ENCODE results near the gene SLC22A17.
A peak's percentile ranks its signal among the peaks of the same experiment; 100 is the strongest.

SLC22A17 gene

DNA sequence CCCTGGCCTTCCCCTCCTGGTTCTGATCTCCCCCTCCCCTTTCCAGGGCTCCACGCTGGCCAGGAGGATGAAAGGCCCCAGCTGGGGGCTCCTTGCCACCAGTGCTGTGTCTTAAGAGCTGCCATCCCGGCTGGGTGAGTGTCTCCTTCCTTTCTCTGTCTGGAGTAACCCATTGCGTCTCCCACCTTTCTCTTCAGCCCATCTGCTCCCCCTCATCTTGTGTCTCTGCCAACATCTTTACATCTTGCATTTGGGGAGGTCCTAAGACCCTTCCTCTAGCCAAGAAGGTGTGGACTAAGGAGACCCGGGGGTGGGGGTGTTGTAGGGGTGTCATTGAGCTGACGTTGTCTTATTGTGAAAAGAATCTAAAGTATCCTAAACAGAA lies 45.5 kb downstream of the SLC22A17 start:
- POLR2A ChIA-PET, result interaction anchor here (0.6 to 1.6 kb wide), 2 partner anchors 14 to 1836 kb away, joined by 3 to 8 read pairs; partner anchors contain the start of gene PABPN1
- no peak for DNase-seq (ENCODE audit: extremely low spot score)
- CTCF ChIA-PET, result interaction anchor here (0.7 to 16.2 kb wide), 4 partner anchors 12 to 21 kb away, joined by 3 to 136 read pairs (median 14); partner anchors contain the start of genes HOMEZ and PABPN1
- TF ChIP-seq, protein P1, sequence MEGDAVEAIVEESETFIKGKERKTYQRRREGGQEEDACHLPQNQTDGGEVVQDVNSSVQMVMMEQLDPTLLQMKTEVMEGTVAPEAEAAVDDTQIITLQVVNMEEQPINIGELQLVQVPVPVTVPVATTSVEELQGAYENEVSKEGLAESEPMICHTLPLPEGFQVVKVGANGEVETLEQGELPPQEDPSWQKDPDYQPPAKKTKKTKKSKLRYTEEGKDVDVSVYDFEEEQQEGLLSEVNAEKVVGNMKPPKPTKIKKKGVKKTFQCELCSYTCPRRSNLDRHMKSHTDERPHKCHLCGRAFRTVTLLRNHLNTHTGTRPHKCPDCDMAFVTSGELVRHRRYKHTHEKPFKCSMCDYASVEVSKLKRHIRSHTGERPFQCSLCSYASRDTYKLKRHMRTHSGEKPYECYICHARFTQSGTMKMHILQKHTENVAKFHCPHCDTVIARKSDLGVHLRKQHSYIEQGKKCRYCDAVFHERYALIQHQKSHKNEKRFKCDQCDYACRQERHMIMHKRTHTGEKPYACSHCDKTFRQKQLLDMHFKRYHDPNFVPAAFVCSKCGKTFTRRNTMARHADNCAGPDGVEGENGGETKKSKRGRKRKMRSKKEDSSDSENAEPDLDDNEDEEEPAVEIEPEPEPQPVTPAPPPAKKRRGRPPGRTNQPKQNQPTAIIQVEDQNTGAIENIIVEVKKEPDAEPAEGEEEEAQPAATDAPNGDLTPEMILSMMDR (IDR thresholded peaks at IDR 0.05; ENCODE audit: control extremely low read depth, extremely low read depth, low read depth, missing control alignments), result no peak

DNA sequence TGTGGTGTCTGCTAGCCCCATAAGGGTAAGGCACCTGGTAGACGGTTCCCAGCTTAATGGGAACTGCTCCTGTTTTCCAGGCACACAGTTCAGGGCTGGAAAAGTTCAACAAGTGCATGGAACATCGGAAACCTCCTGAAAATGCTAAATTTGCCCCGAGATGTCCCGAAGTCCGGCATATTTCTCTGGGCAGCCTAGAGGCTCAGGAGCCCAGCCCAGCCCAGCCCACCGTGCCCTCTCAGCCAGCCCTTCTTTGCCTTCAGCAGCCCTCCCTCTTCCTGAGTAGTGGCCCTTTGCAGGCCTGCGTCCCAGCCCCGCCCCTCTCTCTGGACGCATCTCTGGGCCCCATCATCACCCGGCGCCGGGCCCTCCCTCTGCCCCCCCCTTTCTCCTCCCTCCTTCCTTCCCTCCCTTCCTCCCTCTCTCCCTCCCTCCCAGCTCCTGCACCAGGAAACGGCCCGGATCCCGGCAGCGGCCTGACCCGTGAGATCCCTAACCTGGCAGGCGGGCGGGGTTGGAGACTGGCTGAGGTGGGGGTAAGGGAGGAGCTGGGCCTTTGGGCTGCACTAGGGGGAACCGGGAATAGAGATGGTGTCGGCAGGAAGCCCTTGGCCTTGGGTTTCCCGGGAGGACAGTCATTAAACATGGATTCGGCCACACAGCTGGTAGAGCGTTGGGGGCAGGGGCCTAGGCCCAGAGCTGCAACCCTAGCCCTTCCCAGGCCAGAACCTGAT lies 46.1 kb downstream of the SLC22A17 start, which contains the start of gene BCL2L2:
TSS of gene BCL2L2 (plus strand) at position 422 of the 734 bp plus-strand sequence. CDS start 935 bp downstream, outside the sequence.
- peak; percentile 84 for DNase-seq (ENCODE audit: extremely low spot score)
- TF ChIP-seq, protein P1 (IDR thresholded peaks at IDR 0.05; ENCODE audit: control extremely low read depth, extremely low read depth, low read depth, missing control alignments), result no peak
- CTCF ChIA-PET, result interaction anchor here (0.7 to 16.2 kb wide), 6 partner anchors 11 to 21 kb away, joined by 3 to 136 read pairs (median 8); partner anchors contain the start of genes HOMEZ and PABPN1
- POLR2A ChIA-PET, result interaction anchor here (0.6 to 1.6 kb wide), 2 partner anchors 14 to 1835 kb away, joined by 3 to 8 read pairs; partner anchors contain the start of gene PABPN1

DNA sequence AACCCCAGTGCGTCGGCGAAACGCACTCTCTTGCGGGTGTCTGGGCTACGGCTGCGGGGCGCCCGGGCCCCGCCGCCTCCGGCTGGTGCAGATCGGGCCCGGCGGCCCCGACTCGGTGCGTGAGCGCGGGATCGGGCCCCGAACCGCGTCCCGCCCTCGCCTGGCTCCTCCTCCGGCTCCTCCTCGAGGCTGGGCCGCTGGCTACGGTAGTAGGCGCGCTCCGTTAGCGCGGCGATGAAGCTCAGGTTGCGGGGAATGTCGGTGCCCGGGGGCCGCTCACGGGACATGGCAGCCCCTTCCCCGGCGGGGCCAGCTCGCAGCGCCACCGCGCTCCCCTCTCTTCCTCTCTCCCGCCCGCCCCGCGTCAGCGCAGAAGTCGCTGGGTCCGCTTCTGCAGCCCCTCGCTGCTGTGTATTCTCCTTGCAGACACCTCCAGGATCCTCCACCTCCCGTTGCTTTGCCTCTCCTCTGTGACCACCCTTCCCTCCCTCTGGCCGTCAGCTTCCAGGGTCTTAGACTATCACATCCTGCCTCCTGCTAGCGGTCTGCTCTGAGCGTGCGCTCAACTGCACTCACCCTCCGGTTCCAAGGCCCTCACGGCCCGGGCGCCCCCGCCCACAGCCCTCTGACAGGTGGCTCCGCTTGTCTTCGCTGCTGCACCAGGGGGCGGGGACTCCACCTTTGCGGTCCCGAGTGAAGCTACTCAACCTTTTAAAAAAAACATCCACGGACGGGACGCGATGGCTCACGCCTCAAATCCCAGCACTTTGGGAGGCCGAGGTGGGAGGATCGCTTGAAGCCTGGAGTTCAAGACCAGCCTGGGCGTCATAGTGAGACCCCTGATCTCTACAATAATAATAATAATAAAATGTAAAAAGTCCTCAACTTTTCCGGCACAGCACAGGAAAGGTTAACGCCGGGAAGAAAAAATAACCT lies 50.1 kb downstream of the SLC22A17 start, which contains the start of gene PPP1R3E:
TSS of gene PPP1R3E (minus strand) at position 570 of the 936 bp plus-strand sequence. CDS start at position 287, 283 bp downstream.
- DNase-seq (ENCODE audit: extremely low spot score), result peak; percentile 76
- CTCF ChIA-PET, result interaction anchor here (1.2 to 16.2 kb wide), 18 partner anchors 8 to 234 kb away, joined by 3 to 136 read pairs (median 7); partner anchors contain the start of genes CEBPE, HOMEZ and PABPN1
- TF ChIP-seq, protein P1 (IDR thresholded peaks at IDR 0.05; ENCODE audit: control extremely low read depth, extremely low read depth, low read depth, missing control alignments), result no peak
- POLR2A ChIA-PET, result interaction anchor here (0.6 to 3.1 kb wide), 5 partner anchors 16 to 182 kb away, joined by 3 to 26 read pairs (median 3); partner anchors contain the start of genes HOMEZ and PABPN1

DNA sequence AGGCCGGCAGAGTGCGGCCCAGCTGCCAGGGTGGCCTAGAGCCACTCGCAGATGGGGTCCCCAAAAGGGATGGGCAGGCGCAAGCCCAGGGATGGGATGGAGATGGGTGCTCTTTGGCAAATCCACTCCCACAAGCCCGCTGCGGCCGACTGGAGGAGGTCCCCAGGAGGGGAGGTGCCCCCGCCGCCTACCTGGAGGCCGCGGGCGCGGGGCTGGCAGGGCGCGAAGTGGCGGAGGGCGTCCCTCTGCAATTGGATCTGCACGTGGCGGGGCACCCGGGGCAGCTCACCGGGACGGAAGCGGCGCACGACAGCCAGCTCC lies 50.8 kb downstream of the SLC22A17 start:
- ChIA-PET POLR2A (interaction anchor here (0.6 to 3.1 kb wide), 6 partner anchors 16 to 181 kb away, joined by 3 to 26 read pairs (median 4); partner anchors contain the start of genes HOMEZ and PABPN1), CTCF (interaction anchor here (1.1 to 16.2 kb wide), 19 partner anchors 9 to 240 kb away, joined by 3 to 136 read pairs (median 7); partner anchors contain the start of genes CEBPE, HOMEZ and PABPN1)
- no peak for DNase-seq (ENCODE audit: extremely low spot score)
- TF ChIP-seq, protein P1 (IDR thresholded peaks at IDR 0.05; ENCODE audit: control extremely low read depth, extremely low read depth, low read depth, missing control alignments), result no peak

DNA sequence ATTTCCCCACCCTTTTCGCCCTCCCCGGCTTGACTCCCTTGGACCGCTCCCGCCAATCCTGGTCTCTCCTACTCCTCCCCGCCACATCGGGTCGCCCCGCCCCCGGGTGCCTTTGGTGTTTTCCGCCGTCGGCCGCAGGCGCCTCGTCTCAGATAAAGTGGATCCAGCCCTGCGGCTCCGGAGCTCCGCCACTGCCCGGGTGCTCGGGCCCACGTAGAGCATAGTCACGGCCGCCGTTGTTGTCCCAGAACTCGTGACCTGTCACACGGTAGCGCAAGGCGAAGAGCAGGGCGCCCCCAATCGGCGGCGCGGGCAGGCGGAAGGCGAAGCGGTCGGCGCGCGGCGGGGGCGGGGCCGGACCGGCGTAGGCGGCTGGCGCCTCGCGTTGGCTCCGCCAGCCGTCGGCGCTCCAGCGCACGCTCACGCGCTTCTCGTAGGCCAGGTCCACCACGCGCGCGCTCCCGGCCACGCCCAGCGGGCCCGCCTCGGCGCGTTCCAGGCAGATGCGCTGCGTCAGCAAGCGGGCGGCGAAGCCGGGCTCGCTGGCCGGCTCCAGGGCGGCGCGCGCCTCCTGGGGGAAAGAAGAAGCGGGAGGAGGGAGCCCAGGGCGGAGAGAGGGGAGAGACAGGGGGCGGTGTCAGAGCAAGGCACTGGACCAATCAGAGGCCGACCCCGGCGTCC lies 51.3 kb downstream of the SLC22A17 start:
- TF ChIP-seq, protein P1 (IDR thresholded peaks at IDR 0.05; ENCODE audit: control extremely low read depth, extremely low read depth, low read depth, missing control alignments), result peak; percentile 85
- ChIA-PET CTCF (interaction anchor here (0.9 to 16.2 kb wide), 25 partner anchors 9 to 253 kb away, joined by 3 to 136 read pairs (median 7); partner anchors contain the start of genes CEBPE, HOMEZ and PABPN1), POLR2A (interaction anchor here (0.6 to 3.1 kb wide), 6 partner anchors 13 to 181 kb away, joined by 3 to 26 read pairs (median 4); partner anchors contain the start of genes HOMEZ and PABPN1)
- peak; percentile 97 for DNase-seq (ENCODE audit: extremely low spot score)
